ENCODE measurements around the gene TRIM63.

GRCh38 chr1:26070963-26071342 is 3.5 kb upstream of the TRIM63 start:
- TF ChIP-seq, protein P1, sequence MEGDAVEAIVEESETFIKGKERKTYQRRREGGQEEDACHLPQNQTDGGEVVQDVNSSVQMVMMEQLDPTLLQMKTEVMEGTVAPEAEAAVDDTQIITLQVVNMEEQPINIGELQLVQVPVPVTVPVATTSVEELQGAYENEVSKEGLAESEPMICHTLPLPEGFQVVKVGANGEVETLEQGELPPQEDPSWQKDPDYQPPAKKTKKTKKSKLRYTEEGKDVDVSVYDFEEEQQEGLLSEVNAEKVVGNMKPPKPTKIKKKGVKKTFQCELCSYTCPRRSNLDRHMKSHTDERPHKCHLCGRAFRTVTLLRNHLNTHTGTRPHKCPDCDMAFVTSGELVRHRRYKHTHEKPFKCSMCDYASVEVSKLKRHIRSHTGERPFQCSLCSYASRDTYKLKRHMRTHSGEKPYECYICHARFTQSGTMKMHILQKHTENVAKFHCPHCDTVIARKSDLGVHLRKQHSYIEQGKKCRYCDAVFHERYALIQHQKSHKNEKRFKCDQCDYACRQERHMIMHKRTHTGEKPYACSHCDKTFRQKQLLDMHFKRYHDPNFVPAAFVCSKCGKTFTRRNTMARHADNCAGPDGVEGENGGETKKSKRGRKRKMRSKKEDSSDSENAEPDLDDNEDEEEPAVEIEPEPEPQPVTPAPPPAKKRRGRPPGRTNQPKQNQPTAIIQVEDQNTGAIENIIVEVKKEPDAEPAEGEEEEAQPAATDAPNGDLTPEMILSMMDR (IDR thresholded peaks at IDR 0.05), result no peak
- TF ChIP-seq TCF7L2 (IDR thresholded peaks at IDR 0.05; ENCODE audit: low read depth, low read length) (no peak), SIN3A (IDR thresholded peaks at IDR 0.05; ENCODE audit: borderline replicate concordance, insufficient read depth, low read depth, low read length) (no peak)

All from Panc1 (cell line).